ENCODE data around the gene GEMIN7. TPM values are rescaled to one million over a fixed set of nuclear protein-coding genes. Genes with fewer than 3 reads are reported as not detected.

GEMIN7 gene
- total and polyA plus RNA-seq, 2 of the 4 experiments (the other 2 are of a cell fraction), result 27.2 to 53.0 TPM

GRCh38 chr19:45057444-45057843, 21.6 kb upstream of the GEMIN7 start:
- Histone ChIP-seq H3K23ac (ENCODE audit: low read depth, low read length) (no peak overlapping the region), H3K4me2 (ENCODE audit: low read depth, low read length) (no peak overlapping the region), H2AFZ (replicated peaks; ENCODE audit: low read length, poor library complexity) (no peak overlapping the region), H2AK9ac (replicated peaks; ENCODE audit: low read depth, low read length, poor library complexity) (no peak overlapping the region), H2AK5ac (ENCODE audit: low read depth, low read length) (no peak overlapping the region), H3K27me3 (ENCODE audit: control insufficient read depth, insufficient read depth, low read length) (no peaks in the 10 kb centered on the region), H4K8ac (ENCODE audit: low read depth in 2 of 2, low read length in 2 of 2) (no peak overlapping the region), H3K18ac (ENCODE audit: low read depth, low read length) (no peak overlapping the region), H3K9me3 (ENCODE audit: control insufficient read depth, insufficient read depth, low read length) (no peaks in the 10 kb centered on the region), H4K5ac (ENCODE audit: low read depth, low read length) (no peak overlapping the region), H2BK5ac (ENCODE audit: low read depth, low read length, poor library complexity, severe bottlenecking) (no peak overlapping the region), H3K9me1 (ENCODE audit: insufficient read depth, low read length) (peaks cover 2% of the 10 kb centered on the region; the same call in 1 of the 2 replicates), H3K4ac (ENCODE audit: low read depth, low read length) (no peak overlapping the region), H2BK15ac (ENCODE audit: low read depth, low read length) (no peak overlapping the region), H3K4me1 (ENCODE audit: control insufficient read depth, insufficient read depth, low read length) (no peaks in the 10 kb centered on the region), H3K14ac (replicated peaks; ENCODE audit: low read depth, low read length) (no peak overlapping the region), H3K4me3 (ENCODE audit: insufficient read depth, low read depth, low read length) (no peak overlapping the region), H3K56ac (ENCODE audit: extremely low read depth, insufficient read depth, low read length) (no peak overlapping the region), H2BK20ac (ENCODE audit: low read depth, low read length) (no peak overlapping the region), H3K36me3 (ENCODE audit: control insufficient read depth, insufficient read depth, low read length) (peaks cover 82% of the 10 kb centered on the region), H4K20me1 (ENCODE audit: insufficient read depth, low read length) (peaks cover 38% of the 10 kb centered on the region), H4K91ac (ENCODE audit: insufficient read depth, low read depth, low read length) (no peak overlapping the region), H3K9ac (ENCODE audit: low read depth, low read length) (no peak overlapping the region), H3K27ac (ENCODE audit: insufficient read depth, low read length) (no peak overlapping the region), H2BK120ac (ENCODE audit: low read depth, low read length) (no peak overlapping the region), H3K79me1 (ENCODE audit: low read depth in 1 of 2, low read length in 2 of 2) (peaks cover 16 to 41% of the 10 kb centered on the region in 2 experiments)
- ATAC-seq (ENCODE audit: low read depth) (no peak), DNase-seq (no peak)
- CTCF ChIA-PET, result no interaction called here
- 98% methylated on average over 5 of the region's 9 CpGs; no CpG with 5 or more reads in 1 of the 2 experiments for WGBS, 2 experiments (ENCODE audit: extremely low coverage in 2 of 2, insufficient read length in 1 of 2)
- POLR2A ChIA-PET (ENCODE audit: unreplicated experiment), result no interaction called here
- BruUV-seq (replicated peaks), result no TSS peak
- TF ChIP-seq CTCF (conservative IDR thresholded peaks at IDR 0.05; ENCODE audit: low read depth, low read length) (no peak), MXI1 (IDR thresholded peaks at IDR 0.05; ENCODE audit: borderline replicate concordance, low read depth, low read length) (no peak)
- in situ Hi-C loops (cut with MboI; ENCODE audit: low sequenced_read_pairs) (no loop called here), intact Hi-C loops (cut with micrococcal nuclease) (no loop called here), dilution Hi-C loops (cut with HindIII; ENCODE audit: low sequenced_read_pairs, unreplicated experiment) (no loop called here)
